A673 (cell line): Measurements from ENCODE around the gene GGTA1. TPM values are rescaled to one million over a fixed set of nuclear protein-coding genes. Genes with fewer than 3 reads are reported as not detected.
"Not testable (repeated sequence)": the region's sequence is repeated elsewhere in the genome, so short reads cannot be mapped to it uniquely, and the experiment has no call there.

Experiments
- BruUV-seq: library from RNA; stranded (reverse); fragments of 400-500 nt; replicated peaks from 2 replicates; lab custom pipeline; 2021; lab: Mats Ljungman, UMichigan
- CTCF ChIA-PET: fragments of 300-600 bp; sonication (Branson Sonifier 250); formaldehyde crosslinking; loops from one replicate; lab custom pipeline; 2022; ENCODE audit warnings: antibody characterized with exemption; lab: Charles Lee
- POLR2A ChIA-PET: fragments of 300-600 bp; sonication (Branson Sonifier 250); formaldehyde crosslinking; loops from one replicate; lab custom pipeline; 2022; ENCODE audit warnings: antibody characterized with exemption; ENCODE audit not compliant: low non-redundant PET; lab: Charles Lee
- DNase-seq: peaks from one replicate; pipeline ENCODE4 v3.0.0-alpha.2; 2015; ENCODE audit warnings: low spot score
- H3K27ac ChIP-seq: fragments of 200-600 bp; sonication (generic); 2 replicates; pipeline ENCODE4 v1.5.1; 2016; ENCODE audit warnings: mixed run types, low read depth, mild to moderate bottlenecking, mixed read lengths, antibody characterized with exemption, low read length; ENCODE audit not compliant: poor library complexity, severe bottlenecking
- H3K27me3 ChIP-seq: fragments of 200-600 bp; sonication (generic); replicated peaks from 2 replicates; pipeline ENCODE4 v1.6.1; 2017; ENCODE audit warnings: mixed run types, low read depth, mild to moderate bottlenecking, mixed read lengths, antibody characterized with exemption, low read length; ENCODE audit not compliant: insufficient read depth, poor library complexity
- H3K36me3 ChIP-seq: fragments of 200-600 bp; sonication (generic); 2 replicates; pipeline ENCODE4 v1.6.1; 2016; ENCODE audit warnings: mixed run types, mild to moderate bottlenecking, mixed read lengths, antibody characterized with exemption, low read length; ENCODE audit not compliant: insufficient read depth, poor library complexity, severe bottlenecking
- H3K4me1 ChIP-seq: fragments of 200-600 bp; sonication (generic); 2 replicates; pipeline ENCODE4 v1.6.1; 2017; ENCODE audit warnings: mixed run types, mild to moderate bottlenecking, mixed read lengths, antibody characterized with exemption, low read length; ENCODE audit not compliant: insufficient read depth, poor library complexity, severe bottlenecking
- H3K4me3 ChIP-seq: fragments of 200-600 bp; sonication (generic); 2 replicates; pipeline ENCODE4 v1.5.1; 2016; ENCODE audit warnings: low read depth, mixed run types, mild to moderate bottlenecking, mixed read lengths, low read length; ENCODE audit not compliant: poor library complexity, severe bottlenecking
- H3K9me3 ChIP-seq: fragments of 200-600 bp; sonication (generic); 2 replicates; pipeline ENCODE4 v1.6.1; 2016; ENCODE audit warnings: mixed run types, low read depth, mild to moderate bottlenecking, mixed read lengths, antibody characterized with exemption, low read length; ENCODE audit not compliant: poor library complexity, severe bottlenecking
- EZH2 ChIP-seq: fragments of 200-600 bp; sonication (generic); IDR thresholded peaks from 2 replicates; pipeline ENCODE4 v1.6.1; 2017; ENCODE audit warnings: borderline replicate concordance, low read depth, mild to moderate bottlenecking, mixed read lengths, antibody characterized with exemption, low read length; ENCODE audit not compliant: poor library complexity, severe bottlenecking
- intact Hi-C: fragments of 100-400 bp; cut with micrococcal nuclease; formaldehyde crosslinking; loops from one replicate; pipeline ENCODE4 v1.10.0; 2022; ENCODE audit not compliant: unreplicated experiment
- total RNA-seq: library from RNA; stranded (reverse); gene quantifications from 2 replicates; pipeline ENCODE4 v1.2.3, GENCODE V29; 2021
- TF ChIP-seq, protein P1 (sequence below): fragments of 300-800, 200-600 bp; sonication (generic); conservative IDR thresholded peaks from 2 replicates; pipeline ENCODE4 v1.5.1; 2017; ENCODE audit warnings: low read depth, mild to moderate bottlenecking, antibody characterized with exemption, low read length, moderate library complexity, mixed read lengths

GGTA1 gene
- total RNA-seq, 1 experiment from 2014 or later: not detected

DNA sequence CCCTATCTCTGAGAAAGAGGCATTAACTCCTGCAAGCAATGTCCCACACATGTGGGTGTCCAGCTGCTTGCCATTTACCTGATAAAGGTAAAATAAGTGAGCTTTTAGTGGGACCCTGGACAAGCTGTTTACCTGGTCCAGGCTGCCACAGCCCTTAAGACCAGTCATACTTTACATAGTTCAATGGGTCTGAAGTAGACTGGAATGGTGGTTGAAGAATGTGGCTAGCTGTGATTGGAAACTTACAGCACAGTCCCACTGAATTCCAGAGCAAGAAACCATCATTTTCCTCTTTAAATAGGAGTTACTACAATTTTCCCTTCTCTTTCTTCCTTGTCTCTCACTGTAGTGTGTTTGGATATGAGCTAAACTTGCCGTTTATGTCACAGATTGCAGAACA lies 60.6 kb downstream of the GGTA1 start:
- no TSS peak for BruUV-seq
- Histone ChIP-seq H3K9me3 (no peaks in the 10 kb centered on the region), H3K4me1 (no peaks in the 10 kb centered on the region), H3K27ac (no peak overlapping the region), H3K4me3 (no peak overlapping the region), H3K36me3 (no peaks in the 10 kb centered on the region), H3K27me3 (peaks cover 5% of the 10 kb centered on the region)
- ChIA-PET CTCF (no interaction called here), POLR2A (no interaction called here)
- no peak for TF ChIP-seq EZH2
- TF ChIP-seq, protein P1, sequence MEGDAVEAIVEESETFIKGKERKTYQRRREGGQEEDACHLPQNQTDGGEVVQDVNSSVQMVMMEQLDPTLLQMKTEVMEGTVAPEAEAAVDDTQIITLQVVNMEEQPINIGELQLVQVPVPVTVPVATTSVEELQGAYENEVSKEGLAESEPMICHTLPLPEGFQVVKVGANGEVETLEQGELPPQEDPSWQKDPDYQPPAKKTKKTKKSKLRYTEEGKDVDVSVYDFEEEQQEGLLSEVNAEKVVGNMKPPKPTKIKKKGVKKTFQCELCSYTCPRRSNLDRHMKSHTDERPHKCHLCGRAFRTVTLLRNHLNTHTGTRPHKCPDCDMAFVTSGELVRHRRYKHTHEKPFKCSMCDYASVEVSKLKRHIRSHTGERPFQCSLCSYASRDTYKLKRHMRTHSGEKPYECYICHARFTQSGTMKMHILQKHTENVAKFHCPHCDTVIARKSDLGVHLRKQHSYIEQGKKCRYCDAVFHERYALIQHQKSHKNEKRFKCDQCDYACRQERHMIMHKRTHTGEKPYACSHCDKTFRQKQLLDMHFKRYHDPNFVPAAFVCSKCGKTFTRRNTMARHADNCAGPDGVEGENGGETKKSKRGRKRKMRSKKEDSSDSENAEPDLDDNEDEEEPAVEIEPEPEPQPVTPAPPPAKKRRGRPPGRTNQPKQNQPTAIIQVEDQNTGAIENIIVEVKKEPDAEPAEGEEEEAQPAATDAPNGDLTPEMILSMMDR: no peak
- DNase-seq: no peak
- intact Hi-C loops: no loop called here

DNA sequence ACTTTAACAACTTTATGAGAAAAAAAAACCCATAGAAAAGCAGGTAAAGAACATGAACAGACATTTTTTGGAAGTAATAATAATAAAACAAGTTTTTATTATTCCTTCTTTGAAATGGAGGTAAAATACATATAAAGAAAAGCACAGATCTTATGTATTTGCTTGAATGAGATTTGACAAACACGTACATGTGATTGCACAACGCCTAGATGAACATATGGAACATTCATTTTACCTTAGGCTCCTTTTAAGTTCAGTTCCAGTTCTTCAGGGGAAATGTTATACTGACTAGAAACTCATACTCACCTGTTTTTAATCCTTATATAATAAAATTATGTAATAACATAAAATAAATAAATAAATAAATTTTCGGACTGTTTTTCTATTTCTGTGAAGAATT lies 61.8 kb downstream of the GGTA1 start:
- H3K4me1 ChIP-seq: no peaks in the 10 kb centered on the region
- no peak for TF ChIP-seq EZH2
- TF ChIP-seq, protein P1: no peak

DNA sequence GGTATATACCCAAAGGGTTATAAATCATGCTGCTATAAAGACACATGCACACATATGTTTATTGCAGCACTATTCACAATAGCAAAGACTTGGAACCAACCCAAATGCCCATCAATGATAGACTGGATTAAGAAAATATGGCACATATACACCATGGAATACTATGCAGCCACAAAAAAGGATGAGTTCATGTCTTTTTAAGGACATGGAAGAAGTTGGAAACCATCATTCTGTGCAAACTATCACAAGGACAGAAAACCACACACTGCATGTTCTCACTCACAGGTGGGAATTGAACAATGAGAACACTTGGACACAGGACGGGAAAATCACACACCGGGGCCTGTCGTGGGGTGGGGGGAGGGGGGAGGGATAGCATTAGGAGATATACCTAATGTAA lies 62.6 kb downstream of the GGTA1 start:
- H3K4me1 ChIP-seq, H3K9me3 ChIP-seq, BruUV-seq, CTCF ChIA-PET, POLR2A ChIA-PET, H3K36me3 ChIP-seq, DNase-seq, intact Hi-C loops, H3K4me3 ChIP-seq, H3K27ac ChIP-seq, H3K27me3 ChIP-seq: not testable (repeated sequence)

More for the DNA sequence above, 61.8 kb downstream of the GGTA1 start:
- DNase-seq: no peak
- intact Hi-C loops: no loop called here
- CTCF ChIA-PET: no interaction called here
- Histone ChIP-seq H3K36me3 (no peaks in the 10 kb centered on the region), H3K27me3 (peaks cover 5% of the 10 kb centered on the region), H3K4me3 (no peak overlapping the region), H3K9me3 (no peaks in the 10 kb centered on the region), H3K27ac (no peak overlapping the region)
- BruUV-seq: no TSS peak
- POLR2A ChIA-PET: no interaction called here

DNA sequence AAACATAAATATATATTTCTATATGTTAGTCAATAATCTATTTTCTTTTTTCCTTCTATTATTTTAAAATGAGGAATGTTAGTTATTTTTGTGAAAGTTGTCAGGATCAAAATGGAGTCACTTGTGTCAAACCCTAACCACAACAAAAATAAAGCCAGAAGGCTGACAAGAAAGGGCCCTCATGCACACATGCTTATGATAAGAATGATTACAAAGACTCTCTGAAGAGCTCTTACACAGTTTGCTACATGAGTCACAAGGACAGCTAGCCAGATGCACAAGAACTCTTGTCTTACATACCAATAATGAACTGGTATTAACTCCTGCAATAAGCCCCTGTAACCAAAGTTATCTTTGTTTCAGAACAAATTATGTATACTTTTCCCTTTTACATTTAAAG lies 64.7 kb downstream of the GGTA1 start:
- intact Hi-C loops: no loop called here
- no TSS peak for BruUV-seq
- DNase-seq: no peak

More for the DNA sequence above, 64.7 kb downstream of the GGTA1 start:
- ChIA-PET CTCF (no interaction called here), POLR2A (no interaction called here)
- Histone ChIP-seq H3K4me3 (no peak overlapping the region), H3K27me3 (no peaks in the 10 kb centered on the region), H3K27ac (no peak overlapping the region), H3K9me3 (no peaks in the 10 kb centered on the region), H3K36me3 (no peaks in the 10 kb centered on the region), H3K4me1 (no peaks in the 10 kb centered on the region)
- no peak for TF ChIP-seq EZH2
- TF ChIP-seq, protein P1: no peak
